ENCODE data around the gene REPS2. TPM values are rescaled to one million over a fixed set of nuclear protein-coding genes. Genes with fewer than 3 reads are reported as not detected.

REPS2 gene
- total and polyA plus RNA-seq, 7 donors, result 0.16 to 2.3 (median 0.84) TPM

DNA sequence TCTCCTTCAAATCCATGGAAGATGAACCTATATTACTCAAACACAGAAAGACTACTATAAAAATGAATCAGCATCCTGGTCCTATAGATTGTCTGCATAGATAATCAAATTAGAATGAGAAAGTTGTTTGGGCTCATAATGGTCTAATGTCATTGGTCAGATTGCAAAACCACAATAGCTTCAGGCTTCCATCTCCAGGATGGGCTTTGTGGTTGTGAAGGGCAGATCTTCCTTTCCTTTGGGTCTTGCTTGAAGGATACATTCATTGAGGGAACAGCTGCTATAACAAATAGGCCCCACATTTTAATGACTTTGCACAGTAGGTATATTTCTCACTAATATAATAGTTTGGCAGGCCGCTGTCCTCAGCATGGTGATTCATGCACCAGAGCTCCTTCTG lies 94.3 kb downstream of the REPS2 start:
- intact Hi-C loops (cut with DNase I), result loop anchor here (5.0 to 10.0 kb wide), 2 partner anchors 153 to 156 kb away; no protein-coding TSS in a partner anchor
- H3K4me1 ChIP-seq, result no peaks in the 10 kb centered on the region

DNA sequence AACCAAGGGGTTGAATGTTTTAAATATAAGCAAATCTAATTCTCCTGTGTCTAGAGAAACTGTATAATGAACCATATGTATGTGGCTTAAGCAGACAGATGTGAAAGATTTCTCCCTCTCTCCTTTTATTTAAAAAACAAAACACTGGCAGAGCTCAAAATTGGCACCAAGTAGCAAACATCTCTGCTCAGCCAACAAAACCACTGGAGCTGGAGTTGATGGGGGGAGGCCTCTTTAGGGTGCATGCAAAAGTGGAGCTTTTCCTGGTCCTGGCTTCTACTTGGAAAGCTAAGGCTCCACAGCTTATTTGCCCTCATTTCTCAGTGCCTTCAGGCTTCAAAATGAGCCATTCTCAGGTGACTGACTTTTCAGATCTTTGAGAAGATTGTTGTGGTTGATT lies 95.6 kb downstream of the REPS2 start:
- intact Hi-C loops (cut with DNase I), result loop anchor here (5.0 to 10.0 kb wide), 2 partner anchors 155 to 157 kb away; no protein-coding TSS in a partner anchor
- Histone ChIP-seq H3K4me1 (no peaks in the 10 kb centered on the region), H3K4me3 (no peak overlapping the region), H3K9me3 (no peaks in the 10 kb centered on the region), H3K27me3 (ENCODE audit: insufficient read depth in 3 of 3, low read length in 2 of 3) (peaks cover 0 to 5% (median 0%) of the 10 kb centered on the region in 3 donors), H3K27ac (no peak overlapping the region), H3K36me3 (ENCODE audit: insufficient read depth in 1 of 2, low read depth in 1 of 2) (no peaks in the 10 kb centered on the region)
- no peak for ATAC-seq
- TF ChIP-seq, protein P1, sequence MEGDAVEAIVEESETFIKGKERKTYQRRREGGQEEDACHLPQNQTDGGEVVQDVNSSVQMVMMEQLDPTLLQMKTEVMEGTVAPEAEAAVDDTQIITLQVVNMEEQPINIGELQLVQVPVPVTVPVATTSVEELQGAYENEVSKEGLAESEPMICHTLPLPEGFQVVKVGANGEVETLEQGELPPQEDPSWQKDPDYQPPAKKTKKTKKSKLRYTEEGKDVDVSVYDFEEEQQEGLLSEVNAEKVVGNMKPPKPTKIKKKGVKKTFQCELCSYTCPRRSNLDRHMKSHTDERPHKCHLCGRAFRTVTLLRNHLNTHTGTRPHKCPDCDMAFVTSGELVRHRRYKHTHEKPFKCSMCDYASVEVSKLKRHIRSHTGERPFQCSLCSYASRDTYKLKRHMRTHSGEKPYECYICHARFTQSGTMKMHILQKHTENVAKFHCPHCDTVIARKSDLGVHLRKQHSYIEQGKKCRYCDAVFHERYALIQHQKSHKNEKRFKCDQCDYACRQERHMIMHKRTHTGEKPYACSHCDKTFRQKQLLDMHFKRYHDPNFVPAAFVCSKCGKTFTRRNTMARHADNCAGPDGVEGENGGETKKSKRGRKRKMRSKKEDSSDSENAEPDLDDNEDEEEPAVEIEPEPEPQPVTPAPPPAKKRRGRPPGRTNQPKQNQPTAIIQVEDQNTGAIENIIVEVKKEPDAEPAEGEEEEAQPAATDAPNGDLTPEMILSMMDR (IDR thresholded peaks at IDR 0.05), result no peak
- no peak for DNase-seq

More for the DNA sequence above, 94.3 kb downstream of the REPS2 start:
- Histone ChIP-seq H3K36me3 (ENCODE audit: insufficient read depth in 1 of 2, low read depth in 1 of 2) (no peaks in the 10 kb centered on the region), H3K27me3 (ENCODE audit: insufficient read depth in 3 of 3, low read length in 2 of 3) (peaks cover 0 to 5% (median 0%) of the 10 kb centered on the region in 3 donors), H3K9me3 (no peaks in the 10 kb centered on the region), H3K4me3 (no peak overlapping the region), H3K27ac (no peak overlapping the region)
- TF ChIP-seq, protein P1 (IDR thresholded peaks at IDR 0.05), result no peak
- ATAC-seq (no peak), DNase-seq (no peak)
- 70 to 100% (median 93%) methylated on average over 1 of the region's 1 CpG for WGBS, 3 donors

DNA sequence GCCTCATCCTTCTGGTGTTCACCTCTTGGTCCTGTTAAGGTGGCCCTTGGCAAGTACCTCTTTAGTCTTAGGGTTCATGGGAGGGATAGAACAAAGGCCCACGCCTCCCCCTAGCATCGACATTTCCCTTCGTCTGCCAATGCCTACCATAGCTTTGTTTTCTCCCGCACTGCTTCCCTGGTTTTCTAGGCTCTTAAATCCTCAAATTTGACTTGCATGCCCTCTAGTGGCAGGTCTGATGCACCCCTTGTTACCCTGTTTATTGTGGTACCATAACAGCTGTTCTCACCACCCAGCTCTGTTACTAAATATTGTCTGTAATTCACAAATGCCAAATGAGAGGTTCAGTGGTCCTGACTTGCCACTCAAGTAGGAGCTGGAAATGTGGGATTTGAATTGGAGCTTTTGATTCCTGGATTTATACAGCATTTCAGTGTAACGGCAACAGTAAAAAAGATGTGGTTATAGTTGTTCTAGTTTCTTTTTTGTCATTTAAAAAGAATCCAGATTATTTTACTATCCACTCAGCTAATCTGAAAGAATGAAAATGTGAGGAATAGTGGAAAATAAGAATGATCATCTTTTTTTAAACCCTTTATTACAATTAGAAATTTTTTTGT lies 100.1 kb downstream of the REPS2 start:
- H3K9me3 ChIP-seq, result no peaks in the 10 kb centered on the region
- intact Hi-C loops (cut with DNase I), result loop anchor here (2.0 to 10.0 kb wide), 3 partner anchors 162 to 222 kb away; no protein-coding TSS in a partner anchor
- DNase-seq (peak in 1 of 2 donors; percentile 22), ATAC-seq (peak; percentile 75 to 93 (median 83))
- H3K36me3 ChIP-seq (ENCODE audit: insufficient read depth in 1 of 2, low read depth in 1 of 2), result no peaks in the 10 kb centered on the region
- H3K4me3 ChIP-seq, result no peak overlapping the region
- no peaks in the 10 kb centered on the region for H3K4me1 ChIP-seq
- no peaks in the 10 kb centered on the region for H3K27me3 ChIP-seq (ENCODE audit: insufficient read depth in 3 of 3, low read length in 2 of 3)
- TF ChIP-seq, protein P1 (IDR thresholded peaks at IDR 0.05), result peak; percentile 73
- H3K27ac ChIP-seq, result no peak overlapping the region
- 15 to 21% (median 21%) methylated on average over 5 of the region's 5 CpGs for WGBS, 3 donors

DNA sequence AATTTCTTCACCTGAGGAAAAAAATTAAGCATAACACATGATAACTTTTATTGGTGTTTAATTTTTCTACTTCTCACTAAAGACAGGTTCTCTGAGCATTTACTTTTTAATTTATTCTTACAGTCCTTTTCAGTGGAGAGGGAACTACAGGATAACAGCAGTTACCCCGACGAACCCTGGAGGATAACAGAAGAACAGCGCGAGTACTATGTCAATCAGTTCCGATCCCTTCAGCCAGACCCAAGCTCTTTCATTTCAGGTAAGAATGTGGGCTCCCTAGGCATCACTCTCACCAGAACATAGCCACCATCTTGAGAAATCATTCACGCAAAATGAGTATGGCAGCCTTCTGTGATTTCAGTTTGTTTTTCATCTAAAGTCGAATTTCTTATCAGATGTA lies 100.8 kb downstream of the REPS2 start:
- H3K9me3 ChIP-seq, result no peaks in the 10 kb centered on the region
- ATAC-seq (no peak), DNase-seq (no peak)
- H3K4me1 ChIP-seq, result no peaks in the 10 kb centered on the region
- H3K27me3 ChIP-seq (ENCODE audit: insufficient read depth in 3 of 3, low read length in 2 of 3), result no peaks in the 10 kb centered on the region
- 72 to 83% (median 82%) methylated on average over 7 of the region's 7 CpGs for WGBS, 3 donors
- H3K36me3 ChIP-seq (ENCODE audit: insufficient read depth in 1 of 2, low read depth in 1 of 2), result no peaks in the 10 kb centered on the region
- no peak overlapping the region for H3K27ac ChIP-seq
- intact Hi-C loops (cut with DNase I), result loop anchor here (2.0 to 10.0 kb wide), 3 partner anchors 162 to 222 kb away; no protein-coding TSS in a partner anchor
- no peak overlapping the region for H3K4me3 ChIP-seq
- TF ChIP-seq, protein P1 (IDR thresholded peaks at IDR 0.05), result no peak

DNA sequence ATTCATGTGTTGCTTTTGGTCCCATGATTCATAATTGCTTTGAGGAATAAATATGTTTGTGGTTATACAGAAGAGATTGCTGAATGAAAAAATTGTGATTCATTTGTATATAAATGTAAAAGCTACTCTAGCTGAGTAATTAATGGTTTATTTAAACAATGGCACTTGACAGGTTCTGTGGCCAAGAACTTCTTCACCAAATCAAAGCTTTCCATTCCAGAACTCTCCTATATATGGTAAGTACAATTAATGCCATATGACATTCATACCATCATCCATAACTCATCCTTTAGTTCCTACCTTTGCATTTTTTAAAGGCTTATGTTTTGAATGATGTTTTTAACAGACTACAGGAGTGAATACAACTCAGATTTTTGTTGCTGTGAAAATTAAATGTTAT lies 105.8 kb downstream of the REPS2 start:
- Histone ChIP-seq H3K36me3 (ENCODE audit: insufficient read depth in 1 of 2, low read depth in 1 of 2) (no peaks in the 10 kb centered on the region), H3K4me1 (no peaks in the 10 kb centered on the region), H3K27ac (no peak overlapping the region), H3K27me3 (ENCODE audit: insufficient read depth in 3 of 3, low read length in 2 of 3) (no peaks in the 10 kb centered on the region), H3K4me3 (no peak overlapping the region), H3K9me3 (no peaks in the 10 kb centered on the region)
- TF ChIP-seq, protein P1 (IDR thresholded peaks at IDR 0.05), result no peak
- ATAC-seq, result no peak
- intact Hi-C loops (cut with DNase I), result no loop called here
- no peak for DNase-seq
